Erythroblast (primary cell): ENCODE measurements around the gene CHTF8.

ENCODE experiments used
- GATA1 ChIP-seq: IDR thresholded peaks from 2 replicates; pipeline ENCODE4 v1.6.1; 2011; ENCODE audit warnings: low read depth, mild to moderate bottlenecking, control low read depth, low read length, moderate library complexity
- POLR2A ChIP-seq: IDR thresholded peaks from 2 replicates; pipeline ENCODE4 v1.6.1; 2011; ENCODE audit warnings: mild to moderate bottlenecking, low read length

DNA sequence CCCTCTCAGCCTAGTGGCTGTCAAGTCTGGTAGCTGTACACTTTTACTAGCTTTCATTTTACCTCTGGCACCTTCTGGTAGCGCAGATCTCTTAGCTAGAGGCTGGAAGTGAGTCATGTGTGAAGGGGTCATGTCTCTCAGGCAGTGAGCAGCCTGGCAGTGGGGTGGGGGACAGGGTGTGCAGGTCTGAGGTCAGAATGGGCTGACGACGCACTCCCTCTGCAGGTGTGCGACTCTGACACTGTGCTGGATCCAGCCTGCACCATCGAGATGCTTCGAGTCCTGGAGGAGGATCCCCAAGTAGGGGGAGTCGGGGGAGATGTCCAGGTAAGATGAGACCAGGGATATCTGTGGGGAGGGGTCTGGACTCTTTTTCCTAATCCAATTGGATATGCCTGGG, 19.2 kb downstream of the CHTF8 start:
- TF ChIP-seq POLR2A (no peak), GATA1 (no peak)
